ENCODE data around the gene TRIB2.
"Not testable (repeated sequence)": the region's sequence is repeated elsewhere in the genome, so short reads cannot be mapped to it uniquely, and the experiment has no call there.

TRIB2 gene

GRCh38 chr2:12716282-12717190 lies at the start of gene TRIB2:
TSS of gene TRIB2 (plus strand) at chr2:12716936. CDS start at chr2:12718308, 1,372 bp downstream.
- peak; percentile 95 for DNase-seq (ENCODE audit: low spot score)

- DNase-seq (ENCODE audit: low spot score) = no peak
Observed at GRCh38 chr2:12669036-12669435, 47.7 kb upstream of the TRIB2 start.

DNA sequence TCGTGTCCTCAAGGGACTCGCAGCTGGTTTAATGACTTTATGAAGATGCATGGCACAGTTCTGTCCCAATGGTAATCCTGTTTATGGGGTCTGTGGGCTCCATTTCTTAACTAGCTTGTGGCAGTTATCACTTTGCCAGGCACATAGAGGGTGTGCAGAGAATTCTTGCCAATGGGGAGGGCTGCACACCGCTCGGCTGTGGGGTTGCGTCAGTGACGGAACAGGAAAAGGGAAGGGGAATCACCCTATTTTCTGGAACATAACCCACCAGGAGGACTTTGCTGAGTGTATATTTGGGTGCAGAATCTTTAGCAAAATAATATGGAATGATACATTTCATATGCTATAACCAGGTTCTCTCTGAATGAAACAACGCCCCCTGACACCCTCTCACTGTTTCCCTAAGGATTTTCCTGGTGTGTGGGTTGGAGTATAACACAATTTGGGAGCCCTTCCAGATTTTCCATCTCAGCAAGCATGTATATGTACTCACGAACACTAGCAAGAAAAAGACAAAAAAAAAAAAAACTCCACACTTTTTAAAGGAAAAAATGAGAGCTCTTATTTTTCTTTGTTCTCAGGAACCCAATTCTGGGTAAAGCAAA lies 43.9 kb upstream of the TRIB2 start:
- DNase-seq (ENCODE audit: low spot score) = no peak

- no peak for DNase-seq (ENCODE audit: low spot score)
Observed at GRCh38 chr2:12674644-12675328, 42.0 kb upstream of the TRIB2 start.

DNA sequence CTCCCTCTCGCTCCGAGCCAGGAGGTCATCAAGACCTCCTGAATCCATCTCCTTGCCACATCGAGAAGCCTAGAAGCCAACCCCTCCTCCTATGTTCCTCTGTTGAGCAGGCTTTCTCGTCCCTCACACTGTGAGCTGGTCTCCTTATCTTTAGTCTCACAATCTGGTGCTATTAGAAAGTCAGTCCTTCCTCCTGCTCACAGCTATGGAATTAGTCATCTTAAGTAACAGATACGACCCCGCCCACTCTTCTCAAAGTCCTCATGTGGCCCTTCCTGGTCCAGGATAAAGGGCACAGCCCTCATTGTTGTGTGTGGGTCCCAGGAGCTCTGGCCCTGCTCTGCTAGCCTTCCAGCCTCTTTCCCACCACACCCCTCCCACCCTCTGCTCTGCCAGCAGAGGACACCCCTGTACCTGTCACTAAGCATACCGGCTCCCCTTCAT lies 41.4 kb upstream of the TRIB2 start:
- no peak for DNase-seq (ENCODE audit: low spot score)

DNA sequence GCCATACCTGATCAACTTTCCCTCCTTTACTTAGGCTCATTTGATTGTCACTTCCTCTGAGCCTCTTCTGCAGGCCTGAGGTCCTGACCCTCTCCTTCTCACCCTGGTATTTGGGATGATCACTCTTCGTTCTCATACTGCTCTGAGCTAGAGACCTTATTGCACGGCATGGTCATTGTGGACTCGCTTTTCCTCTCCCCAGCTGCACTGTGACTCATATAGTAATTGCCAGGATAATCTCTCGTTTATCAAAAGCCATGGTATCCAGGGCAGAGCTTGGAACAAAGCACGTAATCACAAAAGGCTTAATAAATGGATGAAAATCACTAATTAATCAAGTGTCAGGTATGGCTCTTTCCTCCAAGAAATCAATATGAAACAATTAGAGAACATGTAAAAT lies 40.9 kb upstream of the TRIB2 start:
- DNase-seq (ENCODE audit: low spot score) = no peak

GRCh38 chr2:12676771-12677170 lies 40.0 kb upstream of the TRIB2 start:
- no peak for DNase-seq (ENCODE audit: low spot score)

DNA sequence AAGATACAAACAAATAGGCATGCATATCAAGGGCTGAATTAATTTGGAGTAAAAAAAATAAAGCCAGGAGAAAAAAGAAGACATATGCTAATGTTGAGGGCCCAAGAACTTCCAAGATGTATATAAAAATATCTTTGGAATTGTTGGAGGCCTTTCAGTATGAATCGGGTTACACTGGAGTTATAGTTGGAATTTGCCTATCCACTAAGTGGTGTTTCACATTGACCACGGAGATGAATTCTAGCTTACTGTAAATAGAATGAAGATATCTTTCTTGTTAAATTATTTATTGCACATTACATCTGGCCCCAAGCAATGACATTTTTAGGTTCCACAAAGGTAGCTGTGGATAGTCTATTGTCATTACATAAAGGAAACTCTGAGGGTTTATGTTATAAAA lies 38.5 kb upstream of the TRIB2 start:
- DNase-seq (ENCODE audit: low spot score) = no peak

DNA sequence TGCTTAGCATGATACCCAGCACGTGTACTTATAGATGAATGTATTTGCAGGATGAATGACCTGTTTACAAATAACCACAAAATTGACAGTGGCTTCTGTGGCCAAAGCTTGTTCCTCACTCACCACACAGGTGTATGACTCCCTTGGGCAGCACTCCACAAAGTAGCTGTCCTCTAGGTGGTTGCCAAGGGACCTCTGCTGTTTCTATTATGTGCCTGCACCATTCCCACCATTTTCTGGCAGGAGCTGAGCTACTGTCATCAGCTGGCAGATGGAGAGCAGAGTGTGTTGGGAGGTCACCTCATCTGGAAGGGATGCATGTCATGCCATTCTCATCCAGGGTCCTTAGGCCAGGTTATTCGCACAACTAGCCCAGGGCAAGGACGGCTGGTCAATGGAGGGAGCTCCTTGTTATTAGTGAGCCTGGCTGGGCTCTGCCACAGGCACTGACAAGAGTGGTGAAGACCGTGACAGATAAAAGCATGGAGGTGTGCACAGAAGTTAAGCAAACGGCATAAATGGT lies 37.1 kb upstream of the TRIB2 start:
- no peak for DNase-seq (ENCODE audit: low spot score)

DNA sequence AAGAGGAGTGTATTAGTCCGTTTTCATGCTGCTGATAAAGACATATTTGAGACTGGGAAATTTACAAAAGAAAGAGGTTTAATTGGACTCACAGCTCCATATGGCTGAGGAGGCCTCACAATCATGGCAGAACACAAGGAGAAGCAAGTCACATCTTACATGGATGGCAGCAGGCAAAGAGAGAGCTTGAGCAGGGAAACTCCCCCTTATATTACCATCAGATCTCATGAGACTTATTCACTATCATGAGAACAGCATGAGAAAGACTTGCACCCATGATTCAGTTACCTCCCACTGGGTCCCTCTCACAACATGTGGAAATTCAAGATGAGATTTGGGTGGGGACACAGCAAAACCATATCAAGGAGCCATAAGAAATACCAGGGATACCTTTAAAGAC lies 36.6 kb upstream of the TRIB2 start:
- DNase-seq (ENCODE audit: low spot score) = not testable (repeated sequence)

DNA sequence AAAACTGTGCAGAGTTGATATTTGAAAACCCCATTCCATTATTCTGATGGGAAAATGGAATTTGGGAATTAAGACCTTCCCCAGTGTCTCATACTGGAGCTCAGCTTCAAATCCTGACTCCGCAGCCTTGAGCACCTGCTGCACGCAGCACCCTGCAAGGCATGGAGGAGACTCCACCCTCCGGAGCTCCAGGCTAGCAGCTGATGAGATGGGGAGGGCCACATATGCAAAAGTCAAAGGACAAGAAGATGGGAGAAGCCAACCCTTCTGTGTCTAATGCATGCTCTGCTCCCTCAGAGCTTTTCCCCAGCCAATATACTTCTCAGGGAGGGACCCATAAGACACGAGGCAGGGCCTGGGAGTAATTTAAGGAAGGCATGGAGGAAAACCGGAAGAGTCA lies 34.7 kb upstream of the TRIB2 start:
- DNase-seq (ENCODE audit: low spot score) = no peak

DNA sequence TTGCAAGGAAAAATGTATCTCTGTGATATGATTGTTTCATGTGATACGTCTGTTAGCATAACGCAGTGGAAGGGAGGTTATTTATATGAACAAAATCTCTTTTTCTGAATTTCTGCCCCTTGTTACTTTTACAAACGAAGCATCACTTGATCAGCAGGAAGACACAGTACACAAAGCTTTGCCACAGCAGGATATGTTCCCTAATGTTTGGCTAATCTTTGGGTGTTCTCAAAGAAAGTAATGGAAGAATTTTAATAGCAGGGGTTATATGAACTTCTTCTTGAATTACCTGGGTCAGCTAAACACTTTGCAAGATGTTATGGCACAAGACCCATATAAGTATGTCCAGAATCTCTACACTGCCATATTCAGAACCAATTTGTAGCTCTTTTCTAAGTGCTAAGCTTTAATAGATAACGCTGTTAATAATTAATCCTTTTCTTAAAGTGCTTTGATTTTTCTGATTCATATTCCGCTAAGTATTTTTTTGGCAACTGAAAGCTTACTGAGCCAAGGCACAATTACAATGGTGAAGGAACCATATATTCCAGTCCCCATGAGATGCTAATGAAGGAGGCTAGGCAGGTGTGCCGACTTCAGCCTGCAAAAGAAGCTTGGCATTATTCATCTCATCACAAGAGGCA lies 33.2 kb upstream of the TRIB2 start:
- no peak for DNase-seq (ENCODE audit: low spot score)

DNA sequence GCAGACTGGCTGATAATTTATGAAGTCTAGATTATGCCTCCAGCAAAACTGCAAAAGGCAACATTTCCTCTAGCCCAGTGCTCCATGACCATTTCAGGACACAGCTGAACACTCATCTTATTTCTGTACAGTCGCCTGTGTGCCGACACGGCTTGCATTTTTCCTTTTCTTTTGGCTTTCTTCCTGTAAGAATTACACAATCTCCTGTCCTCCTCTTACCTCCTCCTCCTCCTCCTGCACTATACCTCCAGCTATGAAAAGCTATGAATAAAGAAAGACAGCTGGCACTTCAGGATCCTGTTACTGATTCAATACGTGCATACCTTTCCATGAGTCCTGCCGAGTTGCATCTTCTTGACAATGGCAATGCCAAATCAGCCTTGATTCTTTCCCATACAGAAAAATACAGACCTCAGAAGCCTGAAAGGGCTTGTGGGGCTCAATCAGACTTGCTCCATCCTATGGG lies 32.2 kb upstream of the TRIB2 start:
- no peak for DNase-seq (ENCODE audit: low spot score)

DNA sequence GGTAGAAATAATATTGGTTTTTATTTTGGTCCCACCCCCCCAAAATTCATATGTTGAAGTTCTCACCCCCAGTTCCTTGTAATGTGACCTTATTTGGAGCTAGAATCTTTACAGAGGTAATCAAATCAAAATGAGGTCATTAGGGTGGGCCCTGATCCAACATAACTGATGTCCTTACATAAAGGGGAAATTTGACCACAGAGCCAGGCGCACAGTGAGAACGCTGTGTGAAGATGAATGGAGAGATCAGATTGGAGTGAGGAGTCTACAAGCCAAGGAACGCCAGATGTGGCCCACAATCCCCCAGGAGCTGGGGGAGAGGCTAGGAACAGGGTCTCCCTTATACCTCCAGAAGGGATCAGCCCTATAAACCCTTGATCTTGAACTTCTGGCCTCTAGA lies 31.6 kb upstream of the TRIB2 start:
- DNase-seq (ENCODE audit: low spot score) = no peak

DNA sequence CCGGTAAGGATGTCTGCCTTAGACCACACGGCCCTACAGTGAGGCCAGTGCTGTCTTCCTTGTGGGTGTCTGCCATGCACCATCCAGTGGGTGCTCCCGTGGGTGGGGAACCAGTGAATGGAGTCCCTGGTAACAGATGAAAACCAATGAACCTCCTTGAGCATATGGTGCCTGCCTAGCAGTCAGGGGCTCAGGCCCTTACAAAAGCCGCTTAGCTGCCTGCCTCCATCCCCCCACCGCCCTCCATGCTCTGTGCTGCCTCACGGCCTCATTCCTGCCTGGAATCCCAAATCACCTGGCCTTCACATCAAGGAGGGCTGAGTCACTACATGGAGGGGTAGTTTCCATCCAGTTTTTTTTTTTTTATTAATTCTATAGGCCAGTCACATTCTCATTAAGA lies 30.8 kb upstream of the TRIB2 start:
- DNase-seq (ENCODE audit: low spot score) = no peak

GRCh38 chr2:12686708-12687283 lies 29.9 kb upstream of the TRIB2 start:
- DNase-seq (ENCODE audit: low spot score) = no peak

DNA sequence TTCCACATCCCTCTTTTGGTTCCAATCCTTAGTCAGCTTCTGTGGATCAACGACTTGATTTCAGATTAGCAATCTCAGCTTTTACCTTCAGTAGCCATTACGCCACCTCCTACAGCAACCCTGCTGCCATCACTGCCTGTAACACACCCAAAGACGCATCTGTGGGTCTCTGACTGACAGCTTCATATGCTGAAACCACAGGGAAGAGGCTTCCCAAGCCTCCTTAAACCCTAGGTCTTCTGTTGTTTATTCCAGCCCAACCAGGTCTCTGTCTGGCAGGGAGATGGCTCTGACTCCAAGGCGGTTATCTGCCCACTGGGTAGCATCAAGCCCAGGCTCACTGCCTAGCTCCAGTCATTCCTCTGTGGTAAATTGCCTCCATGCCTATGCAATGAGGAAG lies 28.6 kb upstream of the TRIB2 start:
- DNase-seq (ENCODE audit: low spot score) = no peak

GRCh38 chr2:12688893-12689292 lies 27.8 kb upstream of the TRIB2 start:
- DNase-seq (ENCODE audit: low spot score) = no peak

DNA sequence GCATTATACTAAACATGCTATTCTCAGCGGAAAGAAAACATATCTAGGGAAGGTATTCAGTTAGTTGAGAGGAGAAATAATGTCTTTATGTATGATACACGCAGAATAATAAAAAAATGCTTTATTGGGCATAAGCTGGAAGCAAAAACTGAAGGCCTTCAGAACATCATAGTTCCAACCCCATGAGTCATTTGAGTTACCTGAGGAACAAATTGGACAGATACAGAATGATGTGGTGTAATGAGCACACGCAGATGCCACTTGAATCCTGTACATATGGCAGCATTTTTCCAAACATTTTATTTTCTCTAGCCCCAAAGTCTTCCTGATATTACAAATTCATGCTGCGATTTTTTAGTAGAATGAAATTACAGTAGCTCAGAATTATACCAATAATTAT lies 23.2 kb upstream of the TRIB2 start:
- DNase-seq (ENCODE audit: low spot score) = no peak

DNA sequence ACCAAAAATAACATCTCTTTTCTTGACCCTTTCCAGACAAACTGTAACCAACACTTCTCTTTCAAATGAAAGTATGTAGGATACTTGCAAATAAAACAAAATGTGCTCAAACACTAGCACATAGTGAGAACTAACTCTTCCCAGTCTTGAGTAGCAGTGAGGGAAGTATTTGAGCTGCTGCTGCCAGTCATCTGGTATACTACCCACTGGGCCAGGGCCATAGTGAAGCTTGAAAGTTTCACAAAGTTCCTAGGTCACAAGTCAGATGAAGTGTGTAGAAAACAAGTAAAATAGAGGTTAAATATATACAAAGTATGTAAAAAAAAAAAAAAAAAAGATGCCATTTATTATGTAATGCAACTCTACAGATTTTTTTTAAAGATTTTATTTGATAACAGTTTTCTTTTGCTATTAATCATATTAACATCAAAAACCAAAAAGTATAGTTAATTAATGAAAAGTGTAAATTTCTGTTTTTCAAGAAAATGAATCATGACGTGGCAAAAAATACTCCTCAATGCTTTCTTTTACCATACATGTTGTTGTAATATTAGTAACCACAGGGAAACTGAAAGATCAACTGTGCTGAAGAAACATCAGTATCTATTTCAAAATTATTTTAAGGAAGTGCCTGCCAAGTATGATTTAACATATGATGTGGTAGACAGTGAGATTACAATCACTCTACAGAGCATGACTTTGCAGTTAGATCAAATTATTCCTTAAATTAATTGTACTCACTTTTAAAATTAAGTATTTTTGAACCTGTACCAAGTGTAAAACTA lies 21.6 kb upstream of the TRIB2 start:
- DNase-seq (ENCODE audit: low spot score) = no peak

- DNase-seq (ENCODE audit: low spot score) = no peak
Observed at GRCh38 chr2:12697617-12698016, 19.1 kb upstream of the TRIB2 start.

Measured in D341Med (cell line).